Neuronal stem cell (in vitro differentiated cells): Measurements from ENCODE around the gene COX8A.
"Not testable (repeated sequence)": the region's sequence is repeated elsewhere in the genome, so short reads cannot be mapped to it uniquely, and the experiment has no call there.

Experiments
- DNase-seq: peaks from one replicate; pipeline ENCODE4 v3.0.0-alpha.2; 2013; ENCODE audit warnings: low spot score
- H2AFZ ChIP-seq: one replicate; pipeline ENCODE4 v1.6.1; 2013; ENCODE audit warnings: mild to moderate bottlenecking, low read length, inconsistent platforms
- H2AK5ac ChIP-seq: 2 replicates; pipeline ENCODE4 v1.6.1; 2013; ENCODE audit warnings: low read depth, mild to moderate bottlenecking, inconsistent platforms, low read length, moderate library complexity, mixed read lengths
- H2BK120ac ChIP-seq: 2 replicates; pipeline ENCODE4 v1.6.1; 2013; ENCODE audit warnings: low read depth, mild to moderate bottlenecking, inconsistent platforms, low read length, moderate library complexity, mixed read lengths
- H2BK12ac ChIP-seq: one replicate; pipeline ENCODE4 v1.6.1; 2013; ENCODE audit warnings: low read length, inconsistent platforms
- H2BK15ac ChIP-seq: 2 replicates; pipeline ENCODE4 v1.6.1; 2013; ENCODE audit warnings: mild to moderate bottlenecking, low read length, inconsistent platforms, mixed read lengths
- H2BK5ac ChIP-seq: one replicate; pipeline ENCODE4 v1.6.1; 2013; ENCODE audit warnings: inconsistent platforms, mild to moderate bottlenecking, low read length, moderate library complexity
- H3K14ac ChIP-seq: one replicate; pipeline ENCODE4 v1.6.1; 2013; ENCODE audit warnings: low read length, inconsistent platforms
- H3K18ac ChIP-seq: 2 replicates; pipeline ENCODE4 v1.6.1; 2013; ENCODE audit warnings: low read length, inconsistent platforms
- H3K23ac ChIP-seq: 2 replicates; pipeline ENCODE4 v1.6.1; 2013; ENCODE audit warnings: low read depth, mild to moderate bottlenecking, mixed read lengths, low read length, inconsistent platforms; ENCODE audit not compliant: poor library complexity
- H3K27ac ChIP-seq: replicated peaks from 3 replicates; pipeline ENCODE4 v1.5.1; 2013; ENCODE audit warnings: low read length, inconsistent platforms
- H3K27me3 ChIP-seq, 3 experiments: 2 replicates each; pipeline ENCODE4 v1.6.1; 2013; ENCODE audit warnings: low read length in 3 of 3, mild to moderate bottlenecking in 2 of 3, inconsistent platforms in 1 of 3, low read depth in 1 of 3, mixed read lengths in 1 of 3, moderate library complexity in 1 of 3; ENCODE audit not compliant: control insufficient read depth in 3 of 3, insufficient read depth in 3 of 3
- H3K36me3 ChIP-seq, 2 donors: replicated peaks in 1 of 2; 2 replicates each; pipeline ENCODE4 v1.6.1; 2013; ENCODE audit warnings: low read length in 2 of 2; ENCODE audit not compliant: control insufficient read depth in 2 of 2, insufficient read depth in 2 of 2
- H3K4ac ChIP-seq: 2 replicates; pipeline ENCODE4 v1.6.1; 2013; ENCODE audit warnings: inconsistent platforms, mild to moderate bottlenecking, low read length, moderate library complexity
- H3K4me1 ChIP-seq, 2 donors: 1 replicate in 1 of 2; 2 replicates in 1 of 2; pipeline ENCODE4 v1.6.1; 2013; ENCODE audit warnings: low read length in 2 of 2, low read depth in 1 of 2; ENCODE audit not compliant: control insufficient read depth in 2 of 2, insufficient read depth in 1 of 2
- H3K4me2 ChIP-seq: one replicate; pipeline ENCODE4 v1.6.1; 2013; ENCODE audit warnings: mild to moderate bottlenecking, low read length, inconsistent platforms; ENCODE audit not compliant: insufficient read depth, poor library complexity, severe bottlenecking
- H3K4me3 ChIP-seq, 2 donors: 2 replicates each; pipeline ENCODE4 v1.5.1; 2013; ENCODE audit warnings: low read length in 2 of 2, mild to moderate bottlenecking in 2 of 2, inconsistent platforms in 1 of 2, moderate library complexity in 1 of 2
- H3K79me1 ChIP-seq: one replicate; pipeline ENCODE4 v1.6.1; 2013; ENCODE audit warnings: low read depth, mild to moderate bottlenecking, inconsistent platforms, low read length, moderate library complexity
- H3K9ac ChIP-seq: one replicate; pipeline ENCODE4 v1.6.1; 2013; ENCODE audit warnings: mild to moderate bottlenecking, low read depth, low read length, inconsistent platforms; ENCODE audit not compliant: poor library complexity
- H3K9me3 ChIP-seq, 2 donors: replicated peaks in 1 of 2; 2 replicates each; pipeline versions ENCODE3 to v1.6.1; 2013; ENCODE audit warnings: low read length in 2 of 2, mild to moderate bottlenecking in 2 of 2, inconsistent platforms in 1 of 2, low read depth in 1 of 2, mixed read lengths in 1 of 2, moderate library complexity in 1 of 2; ENCODE audit not compliant: control insufficient read depth in 2 of 2, insufficient read depth in 1 of 2
- H4K8ac ChIP-seq: one replicate; pipeline ENCODE4 v1.6.1; 2013; ENCODE audit warnings: low read depth, mild to moderate bottlenecking, inconsistent platforms, low read length, moderate library complexity
- H4K91ac ChIP-seq: one replicate; pipeline ENCODE4 v1.6.1; 2013; ENCODE audit warnings: low read length, low read depth, mild to moderate bottlenecking, inconsistent platforms; ENCODE audit not compliant: poor library complexity
- WGBS, 2 donors: extraction: QIAGEN DNeasy Blood & Tissue Kit; methylation state at CpG; one replicate each; pipeline ENCODE4 v1.1.7; 2013; ENCODE audit warnings: missing lambda C conversion rate in 2 of 2, mixed read lengths in 1 of 2; ENCODE audit not compliant: insufficient read length in 2 of 2, insufficient replicate concordance in 1 of 2; ENCODE audit errors: extremely low coverage in 2 of 2; 5-methylcytosine and 5-hydroxymethylcytosine counted together

COX8A gene

GRCh38 chr11:63958008-63958407 is 16.4 kb upstream of the COX8A start:
- Histone ChIP-seq H3K9me3 (peaks cover 0 to 3% of the 10 kb centered on the region in 2 donors), H3K4me3 (no peak overlapping the region), H3K23ac (no peak overlapping the region), H3K4me2 (no peak overlapping the region), H2BK120ac (no peak overlapping the region), H2BK12ac (no peak overlapping the region), H2AK5ac (no peak overlapping the region), H3K27ac (no peak overlapping the region), H3K9ac (no peak overlapping the region), H3K27me3 (no peaks in the 10 kb centered on the region), H3K79me1 (peaks cover 2% of the 10 kb centered on the region), H2BK15ac (no peak overlapping the region), H3K4me1 (peaks cover 2 to 7% of the 10 kb centered on the region in 2 donors), H3K14ac (no peak overlapping the region), H4K8ac (no peak overlapping the region), H4K91ac (no peak overlapping the region), H2BK5ac (no peak overlapping the region), H3K36me3 (peaks cover 32 to 49% of the 10 kb centered on the region in 2 donors), H3K18ac (no peak overlapping the region), H2AFZ (no peak overlapping the region), H3K4ac (no peak overlapping the region)
- DNase-seq: no peak
- WGBS, 2 donors: no CpG with 5 or more reads among the region's 5 CpGs

GRCh38 chr11:63961608-63962412 is 12.6 kb upstream of the COX8A start:
- Histone ChIP-seq H3K9me3 (peaks cover 0 to 2% of the 10 kb centered on the region in 2 donors), H3K4me2 (no peak overlapping the region), H3K23ac (peak overlapping the region; percentile 91), H3K14ac (no peak overlapping the region), H3K27me3 (no peaks in the 10 kb centered on the region), H3K79me1 (peaks cover 2% of the 10 kb centered on the region), H3K9ac (no peak overlapping the region), H2BK15ac (no peak overlapping the region), H3K27ac (no peak overlapping the region), H3K4ac (no peak overlapping the region), H2BK120ac (no peak overlapping the region), H3K4me3 (peak overlapping the region in 1 of 2 donors; percentile 19), H4K91ac (no peak overlapping the region), H3K18ac (peak overlapping the region; percentile 57), H3K4me1 (peaks cover 3 to 11% of the 10 kb centered on the region in 2 donors), H2BK12ac (no peak overlapping the region), H4K8ac (peak overlapping the region; percentile 43), H2AK5ac (no peak overlapping the region), H3K36me3 (peaks cover 5 to 14% of the 10 kb centered on the region in 2 donors), H2BK5ac (peak overlapping the region; percentile 60), H2AFZ (no peak overlapping the region)
- no peak for DNase-seq
- WGBS, 2 donors: no CpG with 5 or more reads among the region's 19 CpGs

GRCh38 chr11:63963895-63964294 is 10.5 kb upstream of the COX8A start:
- H3K14ac ChIP-seq, H2BK15ac ChIP-seq, H2AFZ ChIP-seq, H2BK120ac ChIP-seq, H4K91ac ChIP-seq, H3K18ac ChIP-seq, H4K8ac ChIP-seq, H3K9ac ChIP-seq, H3K27me3 ChIP-seq, H3K9me3 ChIP-seq, H2BK5ac ChIP-seq, H3K27ac ChIP-seq, H3K36me3 ChIP-seq, H3K4ac ChIP-seq, H3K4me3 ChIP-seq, H3K4me2 ChIP-seq, H3K23ac ChIP-seq, H2AK5ac ChIP-seq, H3K79me1 ChIP-seq, DNase-seq, H2BK12ac ChIP-seq: not testable (repeated sequence)
- WGBS, 2 donors: no CpG with 5 or more reads among the region's 4 CpGs
- H3K4me1 ChIP-seq: peaks cover 3 to 11% of the 10 kb centered on the region in 2 donors

- Histone ChIP-seq H2BK120ac (no peak overlapping the region), H3K9ac (no peak overlapping the region), H2BK12ac (no peak overlapping the region), H2AK5ac (no peak overlapping the region), H3K23ac (no peak overlapping the region), H3K4ac (no peak overlapping the region), H3K79me1 (no peaks in the 10 kb centered on the region), H3K27ac (no peak overlapping the region), H3K36me3 (no peaks in the 10 kb centered on the region), H2AFZ (no peak overlapping the region), H2BK15ac (no peak overlapping the region), H3K9me3 (peaks cover 0 to 2% of the 10 kb centered on the region in 2 donors), H4K91ac (no peak overlapping the region), H3K14ac (no peak overlapping the region), H3K27me3 (no peaks in the 10 kb centered on the region), H3K4me1 (peaks cover 3 to 10% of the 10 kb centered on the region in 2 donors), H3K4me2 (no peak overlapping the region), H3K18ac (no peak overlapping the region), H3K4me3 (no peak overlapping the region), H4K8ac (no peak overlapping the region), H2BK5ac (no peak overlapping the region)
- DNase-seq: no peak
- no CpG with 5 or more reads among the region's 1 CpG for WGBS, 2 donors
These were observed 8.0 kb upstream of the COX8A start for GRCh38 chr11:63966444-63966843.
